Stimulated activated CD4-positive, alpha-beta T cell treated with anti-CD3 and anti-CD28 coated beads, Interleukin-4, amount 100 ng/mL, for 24 hours (primary cell): ENCODE results near the gene MKRN2OS.

Experiments used
- DNase-seq: peaks from one replicate; pipeline ENCODE4 v3.0.0-alpha.2; 2020

Gene MKRN2OS, protein sequence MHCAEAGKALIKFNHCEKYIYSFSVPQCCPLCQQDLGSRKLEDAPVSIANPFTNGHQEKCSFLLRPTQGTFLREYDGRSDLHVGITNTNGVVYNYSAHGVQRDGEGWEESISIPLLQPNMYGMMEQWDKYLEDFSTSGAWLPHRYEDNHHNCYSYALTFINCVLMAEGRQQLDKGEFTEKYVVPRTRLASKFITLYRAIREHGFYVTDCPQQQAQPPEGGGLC

DNA sequence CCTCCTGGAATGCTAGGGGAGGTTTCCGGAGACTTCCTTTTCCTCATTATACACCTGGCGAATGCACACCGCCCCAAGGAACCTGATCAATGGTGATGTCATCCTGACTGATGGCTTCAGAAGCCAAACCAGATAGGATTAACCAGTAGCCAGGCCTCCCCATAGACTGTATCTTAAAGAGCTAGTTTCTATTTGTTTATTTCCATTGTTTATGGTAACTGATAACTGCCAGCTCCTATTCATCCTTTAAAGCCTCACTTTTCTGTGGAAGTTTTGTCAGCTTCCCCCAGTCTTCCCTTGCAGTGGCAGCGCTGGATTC, at the start of gene MKRN2OS:
MKRN2OS (minus strand) TSS at position 27 of the 319 bp plus-strand sequence. CDS start 35 bp downstream, outside the sequence.
- DNase-seq = no peak

DNA sequence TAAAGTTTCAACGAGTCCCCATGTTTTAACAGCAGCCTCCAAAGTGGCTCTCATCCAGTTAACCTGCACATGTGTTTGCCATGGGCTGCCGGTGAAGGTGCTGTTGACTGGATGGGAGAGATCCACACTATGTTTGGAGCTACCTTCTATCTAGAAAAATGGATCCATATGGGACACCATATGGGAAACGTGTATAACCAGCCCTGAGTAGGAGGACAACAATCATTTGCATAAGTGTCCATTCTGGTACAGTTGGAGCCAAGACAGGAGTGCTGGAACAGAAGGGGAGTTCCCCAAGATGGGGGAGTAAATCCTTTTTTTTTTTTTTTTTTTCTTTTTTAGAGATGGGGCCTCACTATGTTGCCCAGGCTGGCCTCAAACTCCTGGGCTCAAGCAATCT, 48.2 kb upstream of the MKRN2OS start:
- DNase-seq = no peak

DNA sequence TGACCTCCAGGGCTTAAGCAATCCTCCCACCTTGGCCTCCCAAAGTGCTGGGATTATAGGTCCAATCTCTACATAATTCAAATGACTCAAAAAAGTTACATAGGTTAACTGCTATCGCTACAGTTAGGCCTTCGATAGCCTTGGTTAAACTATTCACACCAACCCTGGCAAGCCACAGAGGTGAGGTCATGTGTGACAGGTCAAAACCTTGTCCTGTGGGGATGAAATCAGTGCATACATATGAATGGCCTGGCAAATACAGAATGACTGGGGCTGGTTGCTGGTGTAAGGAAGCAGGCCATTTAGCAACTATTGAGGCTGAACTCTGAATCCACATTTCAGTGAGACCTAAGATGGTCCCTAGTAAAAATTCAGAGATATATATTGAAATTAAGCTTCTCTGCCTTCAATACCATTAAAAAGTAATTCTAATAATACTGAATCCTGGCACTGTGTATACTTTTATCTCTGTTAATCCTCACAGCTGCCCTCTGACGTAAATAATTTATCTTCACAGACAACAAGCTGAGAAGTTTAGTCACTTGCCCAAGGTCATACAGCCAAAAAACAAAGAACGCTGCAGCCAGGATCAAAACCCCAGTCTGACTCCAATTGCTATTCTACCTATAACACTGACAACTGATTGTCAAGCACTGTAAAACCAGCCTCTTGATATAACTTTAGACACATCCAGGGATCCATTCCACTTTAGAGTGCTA, 46.9 kb upstream of the MKRN2OS start:
- no peak for DNase-seq

DNA sequence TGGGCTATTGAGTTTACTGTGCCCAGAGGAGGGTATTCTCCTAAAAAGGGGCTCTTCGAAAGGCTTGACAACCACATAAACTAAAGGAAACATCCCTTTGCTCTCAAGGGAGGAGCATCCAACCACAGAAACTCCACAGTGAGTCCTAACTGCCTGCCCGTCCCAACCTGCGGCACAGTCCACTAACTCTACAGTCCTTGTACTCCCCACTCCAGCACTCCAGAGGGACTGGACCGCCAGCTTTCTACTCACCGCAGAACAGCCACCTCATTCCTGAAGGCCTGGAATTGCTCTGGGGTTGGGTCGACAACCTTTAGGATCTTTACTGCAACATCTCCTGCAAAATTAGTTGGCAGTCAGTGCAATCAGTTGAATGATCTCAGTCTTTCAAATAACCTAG, 46.2 kb upstream of the MKRN2OS start:
- no peak for DNase-seq

DNA sequence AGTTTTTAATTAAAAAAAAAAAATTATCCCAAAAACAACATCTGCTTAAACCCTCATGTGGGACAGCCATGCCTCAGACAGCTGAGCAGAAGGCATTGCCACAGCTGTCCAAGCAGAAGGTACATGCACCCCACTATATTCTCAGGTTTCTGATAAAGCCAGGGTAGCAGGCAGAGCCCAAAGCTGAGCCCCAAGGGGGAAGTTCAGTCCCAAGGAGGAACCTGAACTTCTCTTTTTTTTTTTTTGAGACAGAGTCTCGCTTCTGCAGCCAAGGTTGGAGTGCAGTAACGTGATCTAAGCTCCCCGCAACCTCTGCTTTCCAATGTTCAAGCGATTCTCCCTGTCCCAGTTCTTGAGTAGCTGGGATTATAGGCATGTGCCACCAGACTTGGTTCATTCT, 44.8 kb upstream of the MKRN2OS start:
- no peak for DNase-seq

DNA sequence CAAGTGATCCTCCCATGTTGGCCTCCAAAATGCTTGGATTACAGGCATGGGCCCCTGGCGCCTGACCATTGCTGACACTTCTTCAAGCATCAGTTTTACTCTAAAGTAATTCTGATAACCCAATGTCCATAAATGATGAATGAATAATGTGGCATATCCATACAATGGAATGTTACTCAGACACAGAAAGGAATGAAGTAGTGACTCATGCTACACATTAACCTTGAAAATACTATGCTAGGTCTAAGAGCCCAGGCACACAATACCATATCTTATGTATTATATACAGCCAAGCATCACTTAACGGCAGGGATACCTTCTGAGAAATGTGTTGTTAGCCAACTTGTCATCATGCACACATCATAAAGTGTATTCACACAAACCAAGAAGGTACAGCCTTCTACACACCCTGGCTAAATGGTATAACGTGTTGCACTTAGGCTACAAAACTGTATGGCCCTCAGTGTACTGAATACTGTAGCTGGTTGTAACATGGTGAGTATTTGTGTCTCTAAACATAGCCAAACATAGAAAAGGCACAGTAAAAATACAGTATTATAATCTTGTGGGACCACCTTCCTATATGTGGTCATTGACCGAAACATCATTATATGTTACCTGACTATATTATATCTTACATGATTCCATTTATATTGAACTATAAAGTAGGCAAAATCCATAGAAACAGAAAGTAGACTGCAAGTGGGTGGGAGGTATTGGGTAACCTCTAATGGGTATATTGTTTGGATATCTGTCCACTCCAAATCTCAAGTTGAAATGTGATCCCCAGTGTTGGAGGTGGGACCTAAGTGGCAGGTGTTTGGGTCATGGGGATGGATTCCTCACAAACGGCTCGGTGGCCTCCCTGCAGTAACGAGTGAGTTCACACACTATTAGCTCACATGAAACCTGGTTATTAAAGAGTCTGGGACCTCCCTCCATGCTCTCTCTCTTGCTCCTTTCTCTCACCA, 43.0 kb upstream of the MKRN2OS start:
- no peak for DNase-seq

DNA sequence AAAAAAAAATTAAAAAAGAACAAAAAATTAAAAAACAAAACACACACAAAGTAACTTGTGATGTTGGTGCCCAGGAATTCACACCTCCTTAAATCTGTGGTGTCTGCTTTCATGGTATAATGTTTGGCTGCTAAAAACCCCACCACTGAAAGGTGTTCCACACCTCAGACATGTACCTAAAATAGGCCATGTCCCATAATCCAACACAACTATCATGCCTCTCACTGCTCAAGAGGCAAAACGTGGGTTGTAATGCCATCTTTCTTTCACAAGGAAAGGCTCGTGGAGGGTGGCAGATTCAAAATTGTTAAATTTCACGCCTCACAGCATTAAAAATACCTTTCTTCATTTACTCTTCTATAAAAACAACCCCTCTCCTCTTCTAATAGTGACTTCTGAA, 41.1 kb upstream of the MKRN2OS start:
- DNase-seq = no peak

DNA sequence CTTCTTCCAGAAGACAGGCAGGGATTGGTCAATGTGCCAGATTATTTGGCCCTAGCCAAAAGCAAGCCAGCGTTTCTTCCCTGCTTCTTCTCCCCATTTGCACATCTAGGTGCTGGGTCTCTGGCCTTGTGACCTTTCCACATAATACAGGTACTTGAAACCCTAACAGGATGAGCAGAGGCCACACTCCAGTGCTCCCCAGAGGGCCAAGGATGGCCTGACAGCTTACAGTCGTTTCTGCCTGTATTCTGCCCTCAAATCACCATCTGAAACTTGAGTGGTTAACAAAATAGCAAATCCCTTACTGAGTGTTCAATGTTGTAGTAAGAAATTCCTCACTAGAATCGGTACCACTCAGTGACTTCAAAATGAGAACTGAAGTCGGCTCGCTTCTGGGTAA, 40.7 kb upstream of the MKRN2OS start:
- DNase-seq = no peak

DNA sequence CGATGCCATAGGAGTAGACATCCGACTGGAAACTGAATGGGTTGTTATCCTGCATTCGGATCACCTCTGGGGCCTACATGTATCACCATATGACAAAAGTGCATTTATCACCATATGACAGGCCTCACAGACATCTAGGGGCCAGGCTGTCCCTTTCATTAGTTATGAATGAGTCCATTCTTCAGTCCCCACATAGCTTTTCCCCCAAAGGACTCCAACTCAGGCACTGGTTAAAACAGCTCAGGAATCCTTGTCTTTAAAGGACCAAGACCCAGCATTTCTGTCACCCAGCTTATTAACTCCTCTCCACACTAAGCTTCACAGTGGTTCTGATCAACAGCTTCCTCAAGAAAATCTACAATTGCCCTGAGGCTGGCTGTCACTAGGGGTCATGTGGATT, 39.9 kb upstream of the MKRN2OS start:
- DNase-seq = no peak

DNA sequence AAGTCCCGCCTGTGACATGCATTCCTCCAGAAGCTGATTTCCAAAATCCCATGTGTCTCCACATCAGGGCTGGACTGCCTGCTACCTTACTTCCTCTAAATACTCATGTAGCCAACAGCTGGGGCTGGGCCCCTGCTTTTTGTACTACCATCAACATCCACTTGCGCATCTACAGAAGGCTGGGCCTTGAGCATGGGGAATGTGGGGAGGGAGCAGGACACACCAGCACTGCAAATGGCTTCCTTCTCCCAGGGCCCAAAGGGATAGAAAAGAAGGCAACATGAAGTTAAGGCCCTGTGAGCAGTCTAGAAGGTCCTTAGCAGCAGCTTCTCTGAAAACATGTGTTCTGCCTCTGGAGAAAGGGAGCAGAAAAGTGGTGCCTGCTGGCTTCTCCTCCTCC, 38.8 kb upstream of the MKRN2OS start:
- DNase-seq = no peak

DNA sequence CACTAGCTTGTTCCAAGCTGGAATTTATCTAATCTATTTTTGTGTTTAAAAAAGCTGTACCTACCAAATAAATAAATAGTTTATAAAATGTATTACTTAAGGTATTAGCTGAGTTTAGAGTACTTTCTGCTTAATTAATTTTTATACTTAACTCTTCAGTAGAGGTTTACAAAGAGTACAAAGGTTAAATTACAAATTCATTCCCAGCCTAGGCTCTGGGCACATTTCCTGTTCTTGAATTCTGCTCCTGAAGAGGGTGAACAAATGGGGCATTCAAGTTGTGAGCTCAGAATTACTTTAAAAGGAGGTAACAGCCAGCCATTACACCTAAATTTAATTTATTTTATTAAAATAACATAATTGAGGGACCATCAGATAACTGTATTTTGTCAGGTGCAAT, 38.0 kb upstream of the MKRN2OS start:
- DNase-seq = no peak

DNA sequence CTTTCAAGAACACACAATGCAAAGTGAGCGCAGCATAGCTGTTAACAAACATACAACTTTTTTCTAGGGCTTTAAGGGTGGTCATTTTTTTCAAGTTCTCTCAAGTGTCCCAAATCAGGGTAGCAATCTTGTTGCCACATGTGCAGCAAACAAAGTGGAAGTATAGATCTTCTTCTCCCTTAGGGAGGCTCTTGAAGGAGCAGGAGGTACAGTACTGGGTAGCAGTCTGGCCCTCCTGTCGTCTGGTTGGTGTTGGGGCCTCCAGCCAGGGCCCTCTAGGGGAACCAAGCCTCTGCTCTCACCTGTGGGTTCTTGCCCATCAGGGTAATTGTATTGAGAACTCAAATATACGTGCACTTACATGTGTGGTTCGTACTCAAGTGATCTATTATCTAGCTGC, 37.4 kb upstream of the MKRN2OS start:
- no peak for DNase-seq

DNA sequence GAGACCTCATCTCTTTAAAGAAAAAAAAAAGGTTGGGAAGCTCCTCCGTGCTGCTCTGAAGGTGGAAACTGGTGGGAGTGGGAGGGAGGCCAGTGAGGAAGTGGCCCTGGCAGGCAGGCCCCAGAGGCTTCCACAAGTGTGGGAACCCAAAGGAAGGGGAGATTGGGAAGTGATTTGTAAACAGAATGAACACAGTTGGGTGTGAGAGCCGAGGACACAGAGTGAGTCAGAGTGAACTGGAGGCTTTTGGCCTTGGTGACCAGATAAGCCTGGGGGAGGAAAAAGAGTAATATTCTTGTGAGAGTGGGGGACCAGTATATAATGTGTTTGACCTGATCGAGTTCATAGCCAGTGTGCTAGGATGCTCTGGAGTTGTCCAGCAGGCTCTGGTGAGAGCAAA, 34.6 kb upstream of the MKRN2OS start:
- DNase-seq = no peak

DNA sequence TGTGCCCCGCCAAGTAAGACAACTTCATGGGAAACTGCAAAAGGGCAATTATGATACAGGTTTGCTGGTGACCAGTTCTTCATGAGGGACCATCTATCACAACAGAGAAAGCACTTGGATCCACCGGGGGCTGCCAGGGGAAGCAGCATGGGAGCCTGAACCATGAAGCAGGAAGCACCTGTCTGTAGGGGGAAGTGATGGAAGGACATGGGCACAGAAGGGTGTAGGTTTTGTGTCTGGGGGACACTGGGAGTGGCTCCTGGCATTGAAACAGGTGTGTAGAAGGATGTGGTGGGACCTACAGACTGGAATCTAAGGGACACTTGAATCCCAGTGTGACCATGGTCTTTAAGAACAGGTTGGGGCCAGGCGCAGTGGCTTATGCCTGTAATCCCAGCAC, 34.2 kb upstream of the MKRN2OS start:
- DNase-seq = no peak

DNA sequence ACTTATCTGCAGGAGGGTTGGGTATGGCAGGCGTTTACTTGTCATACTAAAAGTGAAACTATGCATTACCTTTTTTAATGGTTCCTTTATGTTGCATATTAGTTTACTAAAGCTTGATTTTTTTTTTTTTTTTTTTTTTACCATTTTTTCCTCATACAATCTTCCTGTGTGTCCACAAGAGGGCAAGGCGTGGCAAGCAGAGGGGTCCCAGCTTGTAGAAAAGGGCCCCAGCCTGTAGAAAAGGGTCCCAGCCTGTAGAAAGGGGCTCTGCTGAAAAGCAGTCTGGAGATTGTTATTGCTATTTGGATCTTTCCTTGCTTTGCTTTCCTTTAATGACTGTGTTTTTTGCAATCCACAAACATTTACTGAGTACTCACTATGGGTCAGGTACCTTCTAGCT, 33.4 kb upstream of the MKRN2OS start:
- DNase-seq = no peak

DNA sequence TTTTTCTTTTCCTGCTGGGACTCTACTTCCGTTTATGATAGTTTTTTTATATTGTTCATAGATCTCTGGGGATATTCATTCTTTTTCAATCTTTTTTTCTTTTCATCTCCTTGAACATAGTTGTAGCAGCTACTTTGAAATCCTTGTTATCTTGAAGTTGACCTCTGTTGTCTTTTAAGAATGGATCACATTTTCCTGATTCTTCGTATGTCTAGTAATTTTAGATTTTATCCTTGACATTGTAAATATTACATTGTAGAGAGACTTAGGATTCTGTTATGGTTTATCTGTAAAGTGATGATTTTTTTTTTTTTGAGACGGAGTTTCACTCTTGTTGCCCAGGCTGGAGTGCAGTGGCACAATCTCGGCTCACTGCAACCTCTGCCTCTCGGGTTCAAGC, 32.1 kb upstream of the MKRN2OS start:
- DNase-seq = no peak

DNA sequence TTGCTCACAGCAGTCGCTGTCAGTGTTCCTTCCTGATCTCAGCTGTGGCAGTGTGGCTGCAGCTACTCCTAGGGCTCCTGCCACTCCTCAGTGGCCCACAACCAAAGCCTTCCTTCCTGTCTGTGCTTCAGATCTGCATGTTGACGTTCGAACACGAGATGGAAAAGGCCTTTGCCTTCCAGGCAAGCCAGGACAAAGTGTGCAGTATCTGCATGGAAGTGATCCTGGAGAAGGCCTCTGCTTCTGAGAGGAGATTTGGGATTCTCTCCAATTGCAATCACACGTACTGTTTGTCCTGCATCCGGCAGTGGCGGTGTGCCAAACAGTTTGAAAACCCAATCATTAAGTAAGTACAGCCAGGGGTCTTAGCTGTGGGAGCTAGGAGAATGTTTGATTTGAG, 29.4 kb upstream of the MKRN2OS start:
- no peak for DNase-seq

DNA sequence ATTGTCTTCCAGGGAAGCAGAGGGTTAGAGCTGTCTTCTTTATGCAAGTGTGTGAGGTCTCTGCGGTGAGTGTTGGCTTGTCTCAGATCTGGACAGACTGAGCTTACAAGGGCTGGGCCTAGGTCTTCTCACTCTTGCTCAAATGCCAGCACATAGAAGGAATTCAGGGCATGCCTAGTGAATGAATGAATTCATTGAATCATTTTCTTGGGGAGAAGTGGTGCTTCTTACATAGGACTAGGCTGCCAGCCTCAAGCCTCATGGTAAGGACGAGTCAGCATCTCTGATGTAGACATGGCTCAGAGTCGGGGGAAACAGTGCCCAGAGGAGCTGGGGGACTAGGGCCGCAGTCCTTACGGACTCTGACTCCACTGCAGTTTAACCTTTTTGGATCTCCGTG, 28.8 kb upstream of the MKRN2OS start:
- DNase-seq = no peak

DNA sequence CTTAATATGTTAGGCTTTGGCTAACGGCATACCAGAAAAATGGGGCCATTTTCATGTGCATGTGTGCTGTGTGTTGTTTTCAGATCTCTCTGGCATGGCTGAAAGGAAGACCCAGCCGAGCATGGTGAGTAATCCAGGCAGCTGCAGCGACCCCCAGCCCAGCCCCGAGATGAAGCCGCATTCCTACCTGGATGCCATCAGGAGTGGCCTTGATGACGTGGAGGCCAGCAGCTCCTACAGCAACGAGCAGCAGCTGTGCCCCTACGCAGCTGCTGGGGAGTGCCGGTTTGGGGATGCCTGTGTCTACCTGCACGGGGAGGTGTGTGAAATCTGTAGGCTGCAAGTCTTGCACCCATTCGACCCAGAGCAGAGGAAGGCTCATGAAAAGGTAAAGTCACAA, 26.7 kb upstream of the MKRN2OS start:
- no peak for DNase-seq

DNA sequence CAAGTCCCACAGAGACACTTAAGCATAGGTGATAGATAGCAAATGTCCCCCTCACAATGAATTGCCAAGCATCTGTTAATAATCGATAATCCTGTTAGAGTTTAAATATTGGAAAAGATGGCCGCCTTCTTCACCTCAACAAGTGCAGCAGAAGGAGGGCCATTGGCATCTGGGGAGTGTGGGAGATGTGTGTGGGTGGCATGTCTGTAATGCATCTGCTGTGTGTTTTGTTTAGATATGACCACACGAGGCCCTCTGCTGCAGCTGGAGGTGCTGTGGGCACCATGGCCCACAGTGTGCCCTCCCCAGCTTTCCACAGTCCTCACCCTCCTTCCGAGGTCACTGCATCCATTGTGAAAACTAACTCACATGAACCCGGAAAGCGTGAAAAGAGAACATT, 24.5 kb upstream of the MKRN2OS start:
- no peak for DNase-seq

DNA sequence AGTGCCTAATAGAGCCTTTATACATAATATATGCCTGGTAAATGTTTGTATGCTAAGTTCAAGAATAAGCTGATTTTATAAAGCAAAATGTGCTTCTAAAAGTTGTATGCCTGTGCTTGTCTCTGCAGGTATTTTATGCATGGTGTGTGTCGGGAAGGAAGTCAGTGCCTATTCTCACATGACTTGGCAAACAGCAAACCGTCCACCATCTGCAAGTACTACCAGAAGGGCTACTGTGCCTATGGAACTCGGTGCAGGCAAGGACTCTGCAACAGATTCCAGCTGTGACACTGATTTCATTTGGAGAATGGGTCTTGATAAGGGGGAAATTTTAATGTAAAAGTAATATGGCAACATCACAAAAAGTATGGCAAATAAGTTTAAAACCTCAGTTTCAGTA, 23.4 kb upstream of the MKRN2OS start:
- no peak for DNase-seq

DNA sequence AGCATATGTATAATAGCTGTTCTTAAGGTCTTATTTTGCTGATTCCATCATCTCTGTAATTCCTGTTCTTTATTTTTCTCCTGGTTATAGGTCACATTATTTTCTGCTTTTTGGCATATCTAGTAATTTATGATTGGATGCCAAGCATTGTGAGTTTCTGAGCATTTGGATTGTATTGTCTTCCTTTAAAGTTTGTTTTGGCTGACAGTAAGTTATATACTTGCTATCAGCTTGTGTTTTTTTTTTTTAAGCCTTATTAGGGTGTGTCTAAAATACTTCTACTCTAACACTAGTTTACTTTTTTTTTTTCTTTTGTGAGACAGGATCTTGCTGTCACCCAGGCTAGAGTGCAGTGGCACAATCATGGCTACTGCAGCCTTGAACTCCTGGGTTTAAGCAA, 21.7 kb upstream of the MKRN2OS start:
- DNase-seq = no peak

DNA sequence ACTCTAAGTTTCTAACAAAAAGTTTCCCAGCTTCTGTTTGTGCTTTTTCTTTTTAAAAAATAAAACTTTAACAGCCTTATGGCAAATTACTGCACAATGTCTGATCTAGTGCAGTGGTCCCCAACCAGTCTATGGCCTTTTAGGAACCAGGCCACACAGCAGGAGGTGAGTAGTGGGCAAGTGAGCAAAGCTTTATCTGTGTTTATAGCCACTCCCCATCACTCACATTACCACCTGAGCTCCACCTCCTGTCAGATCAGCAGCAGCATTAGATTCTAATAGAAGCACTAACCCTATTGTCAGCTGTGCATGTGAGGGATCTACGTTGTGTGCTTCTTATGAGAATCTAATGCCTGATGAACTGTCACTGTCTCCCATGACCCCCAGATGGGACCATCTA, 17.2 kb upstream of the MKRN2OS start:
- no peak for DNase-seq

DNA sequence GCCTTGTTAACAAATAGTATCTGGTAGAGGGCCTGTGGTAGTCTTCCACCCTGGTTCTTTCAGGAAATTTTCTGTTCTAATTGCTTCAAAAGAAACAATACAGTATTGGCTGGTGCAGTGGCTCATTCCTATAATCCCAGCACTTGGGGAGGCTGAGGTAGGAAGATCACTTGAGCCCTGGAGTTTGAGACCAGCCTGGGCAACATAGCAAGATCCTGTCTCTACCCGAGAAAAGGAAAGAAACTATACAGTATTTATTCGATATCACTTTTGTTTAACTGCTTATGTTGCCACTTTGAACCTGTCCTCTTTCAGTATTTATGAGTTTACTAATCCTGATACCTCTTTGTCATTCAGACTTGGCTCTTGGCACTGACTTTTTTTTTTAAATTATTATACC, 16.1 kb upstream of the MKRN2OS start:
- no peak for DNase-seq
